Measurements from ENCODE around the gene NPHS2.

NPHS2 gene

GRCh38 chr1:179575497-179576314, at the start of gene NPHS2:
Gene NPHS2, minus strand, starts transcription at chr1:179575948. Its CDS starts 84 bp downstream, at chr1:179575864.
- DNase-seq: no peak

GRCh38 chr1:179612361-179612760, 36.6 kb upstream of the NPHS2 start:
- DNase-seq: no peak

GRCh38 chr1:179601093-179601492, 25.3 kb upstream of the NPHS2 start:
- no peak for DNase-seq

- no peak for DNase-seq
Observed at GRCh38 chr1:179599623-179600249, 24.0 kb upstream of the NPHS2 start.

GRCh38 chr1:179598631-179599030, 22.9 kb upstream of the NPHS2 start:
- no peak for DNase-seq

GRCh38 chr1:179591592-179592580, 16.1 kb upstream of the NPHS2 start, which contains the start of gene TDRD5:
Gene TDRD5, plus strand, starts transcription at chr1:179591832. Its CDS starts 784 bp downstream, at chr1:179592616.
- no peak for DNase-seq

GRCh38 chr1:179591253-179591591, 15.5 kb upstream of the NPHS2 start:
- DNase-seq: no peak

- no peak for DNase-seq
Observed at GRCh38 chr1:179590671-179591070, 14.9 kb upstream of the NPHS2 start.

- DNase-seq: no peak
Observed at GRCh38 chr1:179589509-179589908, 13.8 kb upstream of the NPHS2 start.

- no peak for DNase-seq
Observed at GRCh38 chr1:179588425-179589024, 12.8 kb upstream of the NPHS2 start.

- DNase-seq: no peak
Observed at GRCh38 chr1:179587336-179587735, 11.6 kb upstream of the NPHS2 start.

GRCh38 chr1:179586107-179586823, 10.5 kb upstream of the NPHS2 start:
- no peak for DNase-seq

GRCh38 chr1:179583771-179584320, 8.1 kb upstream of the NPHS2 start:
- no peak for DNase-seq

GRCh38 chr1:179576509-179576908, 761 bp upstream of the NPHS2 start:
- DNase-seq: no peak

- DNase-seq: no peak
Observed at GRCh38 chr1:179558078-179558477, 17.7 kb downstream of the NPHS2 start.

GRCh38 chr1:179554427-179554826, 21.3 kb downstream of the NPHS2 start:
- no peak for DNase-seq

- no peak for DNase-seq
Observed at GRCh38 chr1:179550746-179551682, 24.7 kb downstream of the NPHS2 start.

GRCh38 chr1:179549368-179549700, 26.4 kb downstream of the NPHS2 start:
- no peak for DNase-seq

GRCh38 chr1:179548666-179549367, 26.9 kb downstream of the NPHS2 start:
- DNase-seq: no peak

GRCh38 chr1:179547021-179547535, 28.7 kb downstream of the NPHS2 start:
- no peak for DNase-seq
